Prostate gland (tissue), 2 donors: ENCODE measurements around the gene AP4S1.

ENCODE experiments used
- POLR2AphosphoS5 ChIP-seq: sonication (generic); formaldehyde crosslinking; IDR thresholded peaks from one replicate; pipeline ENCODE4 v1.6.1; 2017; ENCODE audit warnings: antibody characterized with exemption
- TF ChIP-seq, protein P1 (sequence below), 4 experiments: fragments of 200-600 bp in 2 of 4; fragments of 450-650 bp in 2 of 4; sonication (generic) in 2 of 4; IDR thresholded peaks; 1 replicate in 3 of 4; 2 replicates in 1 of 4; pipeline ENCODE4 v1.5.1; 2016 to 2019; ENCODE audit warnings: antibody characterized with exemption in 4 of 4, mild to moderate bottlenecking in 2 of 4, moderate library complexity in 2 of 4

DNA sequence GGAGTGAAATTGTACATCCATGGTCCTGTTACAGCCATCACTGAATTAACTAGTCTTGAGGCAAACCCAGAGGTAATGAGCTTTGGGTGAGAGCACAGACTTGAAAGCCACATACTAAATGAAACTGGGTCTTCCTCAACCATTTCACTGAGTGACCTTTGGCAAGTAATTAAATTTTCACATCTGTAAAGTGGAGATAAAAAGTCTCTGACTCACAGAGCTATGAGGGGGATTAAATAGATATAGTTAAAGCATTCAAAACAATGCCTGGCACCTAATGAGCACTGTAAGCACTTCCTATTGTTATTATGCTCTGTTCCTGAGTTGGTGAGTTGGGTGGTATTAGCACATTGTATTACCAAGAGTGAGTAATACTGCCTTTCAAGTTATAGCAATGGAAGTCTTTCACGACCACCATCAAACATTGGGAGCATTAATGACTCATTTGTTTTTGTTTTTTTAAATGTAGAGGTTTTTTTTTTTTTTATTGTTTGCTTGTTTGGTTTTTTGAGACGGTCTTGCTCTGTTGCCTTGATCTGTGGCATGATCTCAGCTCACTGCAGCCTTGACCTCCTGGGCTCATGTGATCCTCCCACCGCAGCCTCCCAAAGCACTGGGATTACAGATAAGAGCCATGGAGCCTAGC lies 13.2 kb downstream of the AP4S1 start:
- TF ChIP-seq, protein P1, sequence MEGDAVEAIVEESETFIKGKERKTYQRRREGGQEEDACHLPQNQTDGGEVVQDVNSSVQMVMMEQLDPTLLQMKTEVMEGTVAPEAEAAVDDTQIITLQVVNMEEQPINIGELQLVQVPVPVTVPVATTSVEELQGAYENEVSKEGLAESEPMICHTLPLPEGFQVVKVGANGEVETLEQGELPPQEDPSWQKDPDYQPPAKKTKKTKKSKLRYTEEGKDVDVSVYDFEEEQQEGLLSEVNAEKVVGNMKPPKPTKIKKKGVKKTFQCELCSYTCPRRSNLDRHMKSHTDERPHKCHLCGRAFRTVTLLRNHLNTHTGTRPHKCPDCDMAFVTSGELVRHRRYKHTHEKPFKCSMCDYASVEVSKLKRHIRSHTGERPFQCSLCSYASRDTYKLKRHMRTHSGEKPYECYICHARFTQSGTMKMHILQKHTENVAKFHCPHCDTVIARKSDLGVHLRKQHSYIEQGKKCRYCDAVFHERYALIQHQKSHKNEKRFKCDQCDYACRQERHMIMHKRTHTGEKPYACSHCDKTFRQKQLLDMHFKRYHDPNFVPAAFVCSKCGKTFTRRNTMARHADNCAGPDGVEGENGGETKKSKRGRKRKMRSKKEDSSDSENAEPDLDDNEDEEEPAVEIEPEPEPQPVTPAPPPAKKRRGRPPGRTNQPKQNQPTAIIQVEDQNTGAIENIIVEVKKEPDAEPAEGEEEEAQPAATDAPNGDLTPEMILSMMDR (IDR thresholded peaks at IDR 0.05) = no peak
- no peak for TF ChIP-seq POLR2AphosphoS5
